Heart left ventricle (tissue), 13 donors: ENCODE results near the gene MFSD6L.

ENCODE experiments used
- POLR2A ChIP-seq, 2 donors: fragments of 450-650 bp; IDR thresholded peaks; one replicate each; pipeline ENCODE4 v1.6.1; 2017; ENCODE audit warnings: antibody characterized with exemption in 2 of 2, mild to moderate bottlenecking in 2 of 2, moderate library complexity in 2 of 2
- TF ChIP-seq, protein P1 (sequence below), 12 donors: fragments of 200-600 bp; sonication (generic) in 4 of 12; IDR thresholded peaks; one replicate each; pipeline versions ENCODE4 v1.5.0 to v1.8.0; 2018 to 2022; ENCODE audit warnings: antibody characterized with exemption in 12 of 12, mild to moderate bottlenecking in 5 of 12
- donor health status: ischemic (EF 13 %, LVEDD 7.1; RV severe dilation, severe dysfunction).
- donor health status: DM: no; HTN: yes; CAD: no.
- donor health status: DM: no; HTN: no; CAD: no.
- donor health status: ischemic (EF 25% LVEDD 6.9; RV normal size, moderate dysfunction).
- donor health status: ischemic (EF 25% LVEDD 5.7; RV mildly dilated, moderate dysfunction).
- donor health status: ischemic (EF 35%, LVEDD 5.7; RV mildly dilated, moderate dysfunction).
- donor health status: nonischemic (EF 11% LVEDD 7.7; RV severe dilation, severe dysfunction).
- donor health status: DM: yes; HTN: yes; CAD: no.
- donor health status: PGD.
- donor health status: ischemic (EF 29% LVEDD 5.4; RV normal size, mild dysfunction).
- donor health status: nonischemic (EF 23%, LVEDD 6.1; RV moderate dilation, normal function).

- TF ChIP-seq, protein P1, sequence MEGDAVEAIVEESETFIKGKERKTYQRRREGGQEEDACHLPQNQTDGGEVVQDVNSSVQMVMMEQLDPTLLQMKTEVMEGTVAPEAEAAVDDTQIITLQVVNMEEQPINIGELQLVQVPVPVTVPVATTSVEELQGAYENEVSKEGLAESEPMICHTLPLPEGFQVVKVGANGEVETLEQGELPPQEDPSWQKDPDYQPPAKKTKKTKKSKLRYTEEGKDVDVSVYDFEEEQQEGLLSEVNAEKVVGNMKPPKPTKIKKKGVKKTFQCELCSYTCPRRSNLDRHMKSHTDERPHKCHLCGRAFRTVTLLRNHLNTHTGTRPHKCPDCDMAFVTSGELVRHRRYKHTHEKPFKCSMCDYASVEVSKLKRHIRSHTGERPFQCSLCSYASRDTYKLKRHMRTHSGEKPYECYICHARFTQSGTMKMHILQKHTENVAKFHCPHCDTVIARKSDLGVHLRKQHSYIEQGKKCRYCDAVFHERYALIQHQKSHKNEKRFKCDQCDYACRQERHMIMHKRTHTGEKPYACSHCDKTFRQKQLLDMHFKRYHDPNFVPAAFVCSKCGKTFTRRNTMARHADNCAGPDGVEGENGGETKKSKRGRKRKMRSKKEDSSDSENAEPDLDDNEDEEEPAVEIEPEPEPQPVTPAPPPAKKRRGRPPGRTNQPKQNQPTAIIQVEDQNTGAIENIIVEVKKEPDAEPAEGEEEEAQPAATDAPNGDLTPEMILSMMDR (IDR thresholded peaks at IDR 0.05): no peak
- no peak for TF ChIP-seq POLR2A (IDR thresholded peaks at IDR 0.05)
Measured at GRCh38 chr17:8821446-8822105, 22.4 kb upstream of the MFSD6L start.
